Esophagus squamous epithelium (tissue), 5 donors: Measurements from ENCODE around the gene RTN1. TPM values are rescaled to one million over a fixed set of nuclear protein-coding genes. Genes with fewer than 3 reads are reported as not detected.

Source experiments
- DNase-seq: peaks from one replicate; lab custom pipeline; 2025; lab: John Stamatoyannopoulos, UW
- H3K27ac ChIP-seq, 4 donors: fragments of 200-600 bp; sonication (generic); one replicate each; pipeline ENCODE4 v1.5.1; 2016 to 2019; ENCODE audit warnings: mild to moderate bottlenecking in 1 of 4
- H3K27me3 ChIP-seq, 4 donors: fragments of 200-600 bp; sonication (generic); 1 replicate in 3 of 4; 2 replicates in 1 of 4; pipeline versions ENCODE4 v1.5.1 to v1.6.0; 2017 to 2021; ENCODE audit warnings: antibody characterized with exemption in 1 of 4
- H3K36me3 ChIP-seq, 3 donors: fragments of 200-600 bp; sonication (generic); one replicate each; pipeline ENCODE4 v1.5.1; 2016 to 2019
- H3K4me1 ChIP-seq, 3 donors: fragments of 200-600 bp; sonication (generic); one replicate each; pipeline ENCODE4 v1.5.1; 2017 to 2019
- H3K4me3 ChIP-seq, 4 donors: fragments of 200-600 bp; sonication (generic); 1 replicate in 3 of 4; 2 replicates in 1 of 4; pipeline ENCODE4 v1.5.1; 2016 to 2019; ENCODE audit warnings: mild to moderate bottlenecking in 2 of 4, moderate library complexity in 1 of 4
- H3K9me3 ChIP-seq, 3 donors: fragments of 200-600 bp; sonication (generic); one replicate each; pipeline ENCODE4 v1.5.1; 2016 to 2019
- CTCF ChIP-seq, 6 experiments: fragments of 450-650 bp in 4 of 6; fragments of 200-600 bp in 2 of 6; sonication (generic) in 2 of 6; IDR thresholded peaks; one replicate each; pipeline ENCODE4 v1.5.1; 2016 to 2019; ENCODE audit warnings: antibody characterized with exemption in 6 of 6, mild to moderate bottlenecking in 4 of 6, moderate library complexity in 4 of 6
- POLR2A ChIP-seq, 4 donors: fragments of 450-650 bp; IDR thresholded peaks; one replicate each; pipeline ENCODE4 v1.6.1; 2017; ENCODE audit warnings: antibody characterized with exemption in 4 of 4, mild to moderate bottlenecking in 4 of 4, moderate library complexity in 3 of 4
- WGBS, 2 donors: methylation state at CpG; one replicate each; pipeline ENCODE4 v1.1.5; 2018; 5-methylcytosine and 5-hydroxymethylcytosine counted together
- intact Hi-C: fragments of 100-400 bp; cut with DNase I; formaldehyde crosslinking; loops from one replicate; pipeline ENCODE4 v1.15.0; 2022
- total RNA-seq, 4 donors: library from RNA; depleted of rRNA; stranded (reverse); fragments of >200 nt; gene quantifications; one replicate each; pipeline ENCODE4 v1.1.0, GENCODE V29; 2016
- donor health status: DM: yes; HTN: yes; CAD: no.

Gene RTN1
- total RNA-seq, 4 donors from 2014 or later, result 0.15 to 2.3 (median 0.91) TPM

- no peak for DNase-seq
- no peak overlapping the region for H3K4me3 ChIP-seq
- 66 to 68% methylated on average over 2 of the region's 2 CpGs for WGBS, 2 donors
- no peaks in the 10 kb centered on the region for H3K4me1 ChIP-seq
- intact Hi-C loops, result no loop called here
- TF ChIP-seq POLR2A (IDR thresholded peaks at IDR 0.05), result no peak
- TF ChIP-seq CTCF (IDR thresholded peaks at IDR 0.05), result no peak
- H3K36me3 ChIP-seq, result no peaks in the 10 kb centered on the region
- H3K27ac ChIP-seq, result no peak overlapping the region
- no peaks in the 10 kb centered on the region for H3K27me3 ChIP-seq
- H3K9me3 ChIP-seq, result no peaks in the 10 kb centered on the region
Measured at GRCh38 chr14:59831121-59831730, 39.4 kb downstream of the RTN1 start.

GRCh38 chr14:59830338-59830734 is 40.2 kb downstream of the RTN1 start:
- Histone ChIP-seq H3K4me1 (no peaks in the 10 kb centered on the region), H3K36me3 (no peaks in the 10 kb centered on the region), H3K27ac (no peak overlapping the region), H3K9me3 (no peaks in the 10 kb centered on the region), H3K4me3 (no peak overlapping the region), H3K27me3 (no peaks in the 10 kb centered on the region)
- intact Hi-C loops, result no loop called here
- DNase-seq, result no peak
- WGBS, 2 donors, result 62 to 73% methylated on average over 3 of the region's 3 CpGs
- TF ChIP-seq POLR2A (IDR thresholded peaks at IDR 0.05) (no peak), CTCF (IDR thresholded peaks at IDR 0.05) (no peak)

- H3K9me3 ChIP-seq, result no peaks in the 10 kb centered on the region
- DNase-seq, result no peak
- no peaks in the 10 kb centered on the region for H3K27me3 ChIP-seq
- H3K36me3 ChIP-seq, result no peaks in the 10 kb centered on the region
- no peaks in the 10 kb centered on the region for H3K4me1 ChIP-seq
- WGBS, 2 donors, result 28 to 44% methylated on average over 4 of the region's 4 CpGs
- intact Hi-C loops, result no loop called here
- no peak for TF ChIP-seq CTCF (IDR thresholded peaks at IDR 0.05)
- TF ChIP-seq POLR2A (IDR thresholded peaks at IDR 0.05), result no peak
- H3K4me3 ChIP-seq, result no peak overlapping the region
- H3K27ac ChIP-seq, result no peak overlapping the region
Measured at GRCh38 chr14:59829469-59830337, 40.9 kb downstream of the RTN1 start.

GRCh38 chr14:59828276-59828675 is 42.3 kb downstream of the RTN1 start:
- TF ChIP-seq CTCF (IDR thresholded peaks at IDR 0.05), result no peak
- TF ChIP-seq POLR2A (IDR thresholded peaks at IDR 0.05), result no peak
- intact Hi-C loops, result no loop called here
- no peak overlapping the region for H3K4me3 ChIP-seq
- H3K27ac ChIP-seq, result no peak overlapping the region
- H3K4me1 ChIP-seq, result no peaks in the 10 kb centered on the region
- no peaks in the 10 kb centered on the region for H3K36me3 ChIP-seq
- H3K27me3 ChIP-seq, result no peaks in the 10 kb centered on the region
- H3K9me3 ChIP-seq, result no peaks in the 10 kb centered on the region
- WGBS, 2 donors, result 35 to 38% methylated on average over 2 of the region's 2 CpGs
- no peak for DNase-seq

- no peaks in the 10 kb centered on the region for H3K9me3 ChIP-seq
- TF ChIP-seq POLR2A (IDR thresholded peaks at IDR 0.05), result no peak
- no peak for TF ChIP-seq CTCF (IDR thresholded peaks at IDR 0.05)
- WGBS, 2 donors, result 38 to 42% methylated on average over 3 of the region's 3 CpGs
- no peaks in the 10 kb centered on the region for H3K36me3 ChIP-seq
- H3K27ac ChIP-seq, result no peak overlapping the region
- no peaks in the 10 kb centered on the region for H3K4me1 ChIP-seq
- no peaks in the 10 kb centered on the region for H3K27me3 ChIP-seq
- DNase-seq, result no peak
- no peak overlapping the region for H3K4me3 ChIP-seq
- intact Hi-C loops, result no loop called here
Measured at GRCh38 chr14:59827401-59827800, 43.2 kb downstream of the RTN1 start.
